Heart left ventricle (tissue), 16 donors: ENCODE data around the gene ID2. TPM values are rescaled to one million over a fixed set of nuclear protein-coding genes. Genes with fewer than 3 reads are reported as not detected.

ENCODE experiments used
- ATAC-seq, 4 donors: fragments of 200-7000 bp; cut with Tn5 transposase; one replicate each; pipeline ENCODE4 v1.9.1; 2020 to 2022; ENCODE audit warnings: moderate library complexity in 4 of 4, mild to moderate bottlenecking in 3 of 4, moderate number of reproducible peaks in 1 of 4
- DNase-seq, 5 donors: peaks; one replicate each; pipeline ENCODE4 v3.0.0-alpha.2; 2020
- H3K27ac ChIP-seq, 12 donors: fragments of 200-600 bp; sonication (generic) in 4 of 12; one replicate each; pipeline versions ENCODE4 v1.5.0 to v1.8.0; 2016 to 2022; ENCODE audit warnings: mild to moderate bottlenecking in 2 of 12
- H3K27me3 ChIP-seq, 9 donors: fragments of 200-600 bp; sonication (generic) in 2 of 9; one replicate each; pipeline versions ENCODE4 v1.5.1 to v1.8.0; 2016 to 2022; ENCODE audit warnings: mild to moderate bottlenecking in 3 of 9
- H3K36me3 ChIP-seq, 9 donors: fragments of 200-600 bp; sonication (generic) in 2 of 9; one replicate each; pipeline versions ENCODE4 v1.5.0 to v1.8.0; 2018 to 2022; ENCODE audit warnings: mild to moderate bottlenecking in 2 of 9
- H3K4me1 ChIP-seq, 12 donors: fragments of 200-600 bp; sonication (generic) in 4 of 12; one replicate each; pipeline versions ENCODE4 v1.5.0 to v1.8.0; 2016 to 2022; ENCODE audit warnings: mild to moderate bottlenecking in 3 of 12
- H3K4me3 ChIP-seq, 12 donors: fragments of 200-600 bp; sonication (generic) in 4 of 12; one replicate each; pipeline versions ENCODE4 v1.5.0 to v1.8.0; 2017 to 2022; ENCODE audit warnings: mild to moderate bottlenecking in 9 of 12, moderate library complexity in 4 of 12
- H3K9me3 ChIP-seq, 12 donors: fragments of 200-600 bp; sonication (generic) in 4 of 12; one replicate each; pipeline versions ENCODE4 v1.5.0 to v1.8.0; 2016 to 2022; ENCODE audit warnings: mild to moderate bottlenecking in 1 of 12
- CTCF ChIP-seq, 12 donors: fragments of 200-600 bp; sonication (generic) in 4 of 12; IDR thresholded peaks; one replicate each; pipeline versions ENCODE4 v1.5.0 to v1.8.0; 2018 to 2022; ENCODE audit warnings: antibody characterized with exemption in 12 of 12, mild to moderate bottlenecking in 5 of 12
- POLR2A ChIP-seq, 2 donors: fragments of 450-650 bp; IDR thresholded peaks; one replicate each; pipeline ENCODE4 v1.6.1; 2017; ENCODE audit warnings: antibody characterized with exemption in 2 of 2, mild to moderate bottlenecking in 2 of 2, moderate library complexity in 2 of 2
- WGBS, 4 donors: extraction: QIAGEN DNeasy Blood & Tissue Kit in 2 of 4; methylation state at CpG; one replicate each; pipeline versions ENCODE4 v1.1.5 to v1.1.7; 2013 to 2018; 5-methylcytosine and 5-hydroxymethylcytosine counted together
- intact Hi-C, 10 donors: fragments of 100-400 bp; cut with DNase I; formaldehyde crosslinking; loops; one replicate each; pipeline versions ENCODE4 v1.11.1 to v1.14.2; 2022
- polyA plus RNA-seq, 2 donors: library from polyadenylated mRNA; stranded (reverse); fragments of 200-250 nt; gene quantifications; one replicate each; pipeline ENCODE4 v1.2.3, GENCODE V29; 2013
- total RNA-seq, 9 donors: library from RNA; depleted of rRNA in 2 of 9; stranded (reverse); fragments of >200 nt in 2 of 9; fragmentation: NEBNext Ultra II Directional in 3 of 9; extraction: Animal tissue kit (Norgen Biotek cat#: 25700) in 3 of 9; gene quantifications; one replicate each; pipeline versions ENCODE4 v1.1.0 to v1.2.4, GENCODE V29; 2016 to 2023
- donor health status: ischemic (EF 13 %, LVEDD 7.1; RV severe dilation, severe dysfunction).
- donor health status: healthy with polysubstance abuse.
- donor health status: DM: no; HTN: yes; CAD: no.
- donor health status: DM: no; HTN: no; CAD: no.
- donor health status: ischemic (EF 25% LVEDD 6.9; RV normal size, moderate dysfunction).
- donor health status: ischemic (EF 25% LVEDD 5.7; RV mildly dilated, moderate dysfunction).
- donor health status: healthy.
- donor health status: DM: yes; HTN: yes; CAD: no.
- donor health status: ischemic (EF 35%, LVEDD 5.7; RV mildly dilated, moderate dysfunction).
- donor health status: nonischemic (EF 11% LVEDD 7.7; RV severe dilation, severe dysfunction).
- donor health status: DM: yes; HTN: yes; CAD: no.
- donor health status: PGD.
- donor health status: ischemic (EF 29% LVEDD 5.4; RV normal size, mild dysfunction).
- donor health status: nonischemic (EF 23%, LVEDD 6.1; RV moderate dilation, normal function).

ID2 gene
- total and polyA plus RNA-seq, 11 donors: 17.3 to 121 (median 44.7) TPM

DNA sequence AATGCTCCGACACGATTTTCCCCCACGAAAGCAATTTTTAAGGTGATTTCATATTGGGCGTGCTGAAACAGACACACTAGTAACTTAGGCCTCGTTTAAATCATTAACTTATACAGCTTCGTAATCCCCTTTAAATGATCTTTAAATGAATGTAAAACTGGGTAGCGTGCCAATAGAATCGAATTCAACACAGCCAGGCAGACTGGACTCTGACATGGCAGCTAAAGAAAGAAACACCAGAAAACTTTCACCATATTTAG lies 2.4 kb upstream of the ID2 start:
- H3K27ac ChIP-seq: peak overlapping the region; percentile 88 to 100 (median 99)
- intact Hi-C loops: loop anchor here in 7 of 10 donors (5.0 to 10.0 kb wide), 14 partner anchors 85 to 677 kb away; no protein-coding TSS in a partner anchor
- 6 to 11% (median 9%) methylated on average over 8 of the region's 8 CpGs for WGBS, 4 donors
- peak overlapping the region; percentile 32 to 87 (median 69) for H3K4me3 ChIP-seq
- H3K36me3 ChIP-seq: no peaks in the 10 kb centered on the region
- TF ChIP-seq CTCF (IDR thresholded peaks at IDR 0.05) (no peak), POLR2A (IDR thresholded peaks at IDR 0.05) (no peak)
- peaks cover 0 to 18% (median 0%) of the 10 kb centered on the region in 9 donors for H3K27me3 ChIP-seq
- no peak for ATAC-seq
- no peak for DNase-seq
- peaks cover 0 to 57% (median 38%) of the 10 kb centered on the region in 12 donors for H3K4me1 ChIP-seq
- peaks cover 0 to 11% (median 4%) of the 10 kb centered on the region in 12 donors for H3K9me3 ChIP-seq

- peak in 1 of 4 donors; percentile 4 for ATAC-seq
- Histone ChIP-seq H3K4me3 (peak overlapping the region in 11 of 12 donors; percentile 42 to 87 (median 69)), H3K36me3 (no peaks in the 10 kb centered on the region), H3K9me3 (peaks cover 0 to 5% (median 0%) of the 10 kb centered on the region in 12 donors), H3K27ac (peak overlapping the region; percentile 88 to 100 (median 99)), H3K4me1 (peaks cover 0 to 63% (median 41%) of the 10 kb centered on the region in 12 donors), H3K27me3 (peaks cover 0 to 18% (median 0%) of the 10 kb centered on the region in 9 donors)
- peak in 4 of 5 donors; percentile 48 to 74 (median 67) for DNase-seq
- 12 to 18% (median 16%) methylated on average over 18 to 19 of the region's 19 CpGs for WGBS, 4 donors
- no peak for TF ChIP-seq POLR2A (IDR thresholded peaks at IDR 0.05)
- TF ChIP-seq CTCF (IDR thresholded peaks at IDR 0.05): no peak
- intact Hi-C loops: loop anchor here (2.0 to 10.0 kb wide), 29 partner anchors 85 to 1585 kb away; no protein-coding TSS in a partner anchor
Measured at GRCh38 chr2:8679827-8680731, 1.8 kb upstream of the ID2 start.

GRCh38 chr2:8680822-8681760 lies 765 bp upstream of the ID2 start:
- Histone ChIP-seq H3K27ac (peak overlapping the region; percentile 88 to 100 (median 99)), H3K36me3 (no peaks in the 10 kb centered on the region), H3K27me3 (peaks cover 0 to 12% (median 0%) of the 10 kb centered on the region in 9 donors), H3K4me1 (peaks cover 0 to 60% (median 40%) of the 10 kb centered on the region in 12 donors), H3K4me3 (peak overlapping the region; percentile 21 to 87 (median 68)), H3K9me3 (no peaks in the 10 kb centered on the region)
- TF ChIP-seq POLR2A (IDR thresholded peaks at IDR 0.05) (no peak), CTCF (IDR thresholded peaks at IDR 0.05) (no peak)
- peak in 4 of 5 donors; percentile 52 to 76 (median 58) for DNase-seq
- 1 to 2% (median 2%) methylated on average over 29 of the region's 30 CpGs for WGBS, 4 donors
- intact Hi-C loops: loop anchor here (2.0 to 10.0 kb wide), 19 partner anchors 89 to 1586 kb away; no protein-coding TSS in a partner anchor
- ATAC-seq: no peak
